GM18858 (cell line): ENCODE measurements around the gene MYO1C.
"Not testable (repeated sequence)": the region's sequence is repeated elsewhere in the genome, so short reads cannot be mapped to it uniquely, and the experiment has no call there.

Source experiments
- ATAC-seq: cut with Tn5 transposase; IDR thresholded peaks from one replicate; pipeline ENCODE4 v1.9.1; 2021; ENCODE audit not compliant: unreplicated experiment

MYO1C gene

GRCh38 chr17:1431631-1432104 is 60.8 kb downstream of the MYO1C start:
- ATAC-seq: no peak

DNA sequence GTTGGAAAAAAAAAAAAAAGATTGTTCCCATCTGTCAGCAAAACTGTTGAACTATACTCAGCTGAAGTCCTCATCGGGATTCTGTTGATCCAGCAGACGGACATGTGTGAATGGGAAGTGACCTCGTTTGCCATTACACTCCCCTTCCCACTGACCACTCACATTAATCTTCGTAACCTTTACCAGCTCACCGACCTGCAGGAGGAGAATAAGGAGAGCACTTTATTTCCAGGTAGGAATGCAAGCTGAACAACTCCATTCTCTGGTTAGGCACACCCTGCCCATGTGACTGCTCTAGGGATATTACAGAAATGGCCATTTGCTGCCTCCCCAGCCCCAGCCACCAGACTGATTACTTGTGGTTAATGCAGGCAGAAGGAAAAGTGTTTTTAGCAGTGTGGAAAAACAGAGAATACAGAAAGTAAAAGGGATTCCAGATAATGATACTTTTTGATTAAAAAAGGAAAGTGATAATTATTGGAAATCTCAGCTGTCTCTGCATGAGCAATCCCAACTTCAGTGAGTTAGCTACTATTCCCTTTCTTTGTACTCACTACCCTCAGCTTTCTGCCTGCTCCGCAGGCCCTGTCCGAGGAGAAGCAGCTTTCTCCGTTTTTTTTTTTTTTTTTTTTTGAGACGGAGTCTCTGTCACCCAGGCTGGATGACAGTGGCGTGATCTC is 68.9 kb downstream of the MYO1C start:
- no peak for ATAC-seq

- ATAC-seq: no peak
Observed at GRCh38 chr17:1422885-1423284, 69.6 kb downstream of the MYO1C start.

DNA sequence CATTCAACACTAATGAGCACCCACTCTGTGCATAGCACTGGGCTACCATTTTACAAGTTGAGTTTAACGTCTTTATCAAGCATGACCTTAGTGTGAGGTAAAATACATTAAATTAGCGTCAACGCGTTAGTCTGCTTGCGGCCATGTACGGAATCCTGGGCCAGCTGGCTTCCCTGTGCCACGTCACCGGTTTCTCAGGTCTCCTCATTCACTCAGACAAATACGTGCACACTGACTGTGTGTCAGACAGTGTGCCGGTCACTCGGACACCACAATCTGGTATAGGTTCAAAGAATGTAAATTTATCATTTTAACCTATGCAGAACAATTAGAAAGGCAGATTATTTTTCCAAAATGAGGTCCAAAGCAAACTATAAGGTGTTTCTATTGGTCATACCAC is 71.0 kb downstream of the MYO1C start:
- no peak for ATAC-seq

GRCh38 chr17:1420981-1421380 is 71.5 kb downstream of the MYO1C start:
- no peak for ATAC-seq

GRCh38 chr17:1420163-1420562 is 72.3 kb downstream of the MYO1C start:
- ATAC-seq: no peak

DNA sequence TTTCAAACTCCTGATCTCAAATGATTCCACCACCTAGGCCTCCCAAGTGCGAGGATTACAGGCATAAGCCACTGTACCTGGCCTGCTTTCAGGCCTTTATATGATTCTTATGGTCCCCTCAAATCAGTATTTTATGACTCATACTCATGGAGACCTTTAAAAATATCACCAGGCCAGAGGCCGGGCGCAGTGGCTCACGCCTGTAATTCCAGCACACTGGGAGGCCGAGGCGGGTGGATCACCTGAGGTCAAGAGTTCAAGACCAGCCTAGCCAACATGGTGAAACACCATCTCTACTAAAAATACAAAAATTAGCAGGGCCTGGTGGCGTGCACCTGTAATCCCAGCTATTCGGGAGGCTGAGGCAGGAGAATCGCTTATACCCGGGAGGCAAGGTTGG is 74.0 kb downstream of the MYO1C start:
- ATAC-seq: not testable (repeated sequence)

DNA sequence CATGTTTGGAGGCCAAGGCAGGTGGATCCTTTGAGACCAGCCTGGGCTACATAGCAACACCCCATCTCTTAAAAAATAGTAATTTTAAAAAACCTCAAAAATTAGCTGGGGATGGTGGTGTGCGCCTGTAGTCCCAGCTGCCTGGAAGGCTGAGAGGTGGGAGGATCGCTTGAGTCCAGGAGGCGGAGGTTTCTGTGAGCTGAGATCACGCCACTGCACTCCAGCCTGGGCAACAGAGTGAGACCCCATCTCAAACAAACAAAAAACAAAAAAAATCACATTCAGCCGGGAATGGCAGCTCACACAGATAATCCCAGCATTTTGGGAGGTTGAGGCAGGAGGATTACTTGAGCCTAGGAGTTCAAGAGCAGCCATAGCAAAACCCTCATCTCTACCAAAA is 76.1 kb downstream of the MYO1C start:
- ATAC-seq: no peak

DNA sequence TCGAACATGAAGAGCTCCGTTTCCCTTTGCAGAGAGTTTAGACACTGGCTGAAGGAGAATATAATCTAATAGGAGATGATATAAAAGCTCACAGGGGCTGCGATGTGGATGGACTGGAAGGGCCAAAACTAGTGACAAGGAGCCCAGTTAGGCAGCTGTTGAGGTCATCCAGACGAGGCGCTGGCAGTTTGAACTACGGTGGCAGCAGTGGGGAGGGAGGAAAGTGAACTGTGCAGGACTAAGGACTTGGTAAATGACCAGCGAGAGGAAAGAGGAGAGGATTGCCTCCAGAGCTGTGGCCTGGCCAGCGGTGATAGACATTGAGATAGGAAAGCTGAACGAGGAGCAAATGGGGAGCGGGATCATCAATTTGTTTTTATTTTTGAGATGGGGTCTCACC is 77.9 kb downstream of the MYO1C start:
- ATAC-seq: no peak
